ENCODE data around the gene USF1. TPM values are rescaled to one million over a fixed set of nuclear protein-coding genes. Genes with fewer than 3 reads are reported as not detected.

Gene USF1
- polyA plus RNA-seq, 1 of the 3 experiments (the other 2 are of a cell fraction): 43.1 TPM

DNA sequence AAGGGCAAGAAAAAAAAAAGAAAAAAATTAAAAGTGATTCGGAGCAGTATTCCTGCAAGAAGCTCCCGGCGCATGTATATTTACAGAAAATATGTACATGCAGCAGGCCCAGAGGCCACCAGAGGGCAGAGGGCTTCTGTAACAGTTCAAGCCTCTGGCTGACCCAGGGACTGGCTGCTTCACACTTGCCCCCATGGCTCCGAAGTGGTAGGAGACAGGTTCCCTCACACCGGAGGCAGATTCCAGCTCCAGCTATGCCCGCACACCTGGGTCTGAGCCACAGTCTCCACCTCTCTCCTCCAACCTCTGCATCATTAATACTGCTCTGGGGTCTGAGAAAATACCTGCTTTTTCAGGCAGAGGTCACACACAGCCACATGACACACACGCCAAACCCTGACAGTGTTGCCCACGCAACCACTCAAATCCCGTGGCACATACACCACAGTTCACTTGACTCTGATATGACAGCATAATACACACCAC lies 26.2 kb upstream of the USF1 start:
- H3K4me2 ChIP-seq: no peak overlapping the region
- no peaks in the 10 kb centered on the region for H3K9me2 ChIP-seq
- no peaks in the 10 kb centered on the region for H3K36me3 ChIP-seq (replicated peaks in 1 of 2; ENCODE audit: control insufficient read depth in 1 of 2, insufficient read depth in 2 of 2, low read length in 1 of 2)
- H3K27me3 ChIP-seq (ENCODE audit: insufficient read depth): no peaks in the 10 kb centered on the region
- 85% methylated on average over 9 of the region's 9 CpGs for WGBS (ENCODE audit: low lambda C conversion rate)
- no peak overlapping the region for H2AFZ ChIP-seq (ENCODE audit: low read depth)
- H3K9ac ChIP-seq: no peak overlapping the region
- no peaks in the 10 kb centered on the region for H4K20me1 ChIP-seq (ENCODE audit: insufficient read depth)
- no peaks in the 10 kb centered on the region for H3K79me2 ChIP-seq (ENCODE audit: insufficient read depth)
- ChIA-PET POLR2A (no interaction called here), CTCF (interaction anchor here (0.6 to 22.7 kb wide), 13 partner anchors 10 to 310 kb away, joined by 3 to 198 read pairs (median 3); partner anchors contain the start of genes KLHDC9 and TSTD1)
- H3K4me3 ChIP-seq (ENCODE audit: low read depth in 2 of 2, low read length in 1 of 2): no peak overlapping the region
- no peak overlapping the region for H3K27ac ChIP-seq (ENCODE audit: low read depth in 2 of 2, low read length in 1 of 2)
- peak; percentile 76 for DNase-seq
- no peaks in the 10 kb centered on the region for H3K9me3 ChIP-seq
- H3F3A ChIP-seq (replicated peaks; ENCODE audit: insufficient read depth): no peaks in the 10 kb centered on the region
- no peaks in the 10 kb centered on the region for H3K4me1 ChIP-seq (ENCODE audit: control insufficient read depth in 1 of 2, insufficient read depth in 2 of 2, low read depth in 1 of 2, low read length in 1 of 2)
- no peak for TF ChIP-seq RXRA (IDR thresholded peaks at IDR 0.05; ENCODE audit: borderline replicate concordance, low read depth)
- TF ChIP-seq, protein P1, sequence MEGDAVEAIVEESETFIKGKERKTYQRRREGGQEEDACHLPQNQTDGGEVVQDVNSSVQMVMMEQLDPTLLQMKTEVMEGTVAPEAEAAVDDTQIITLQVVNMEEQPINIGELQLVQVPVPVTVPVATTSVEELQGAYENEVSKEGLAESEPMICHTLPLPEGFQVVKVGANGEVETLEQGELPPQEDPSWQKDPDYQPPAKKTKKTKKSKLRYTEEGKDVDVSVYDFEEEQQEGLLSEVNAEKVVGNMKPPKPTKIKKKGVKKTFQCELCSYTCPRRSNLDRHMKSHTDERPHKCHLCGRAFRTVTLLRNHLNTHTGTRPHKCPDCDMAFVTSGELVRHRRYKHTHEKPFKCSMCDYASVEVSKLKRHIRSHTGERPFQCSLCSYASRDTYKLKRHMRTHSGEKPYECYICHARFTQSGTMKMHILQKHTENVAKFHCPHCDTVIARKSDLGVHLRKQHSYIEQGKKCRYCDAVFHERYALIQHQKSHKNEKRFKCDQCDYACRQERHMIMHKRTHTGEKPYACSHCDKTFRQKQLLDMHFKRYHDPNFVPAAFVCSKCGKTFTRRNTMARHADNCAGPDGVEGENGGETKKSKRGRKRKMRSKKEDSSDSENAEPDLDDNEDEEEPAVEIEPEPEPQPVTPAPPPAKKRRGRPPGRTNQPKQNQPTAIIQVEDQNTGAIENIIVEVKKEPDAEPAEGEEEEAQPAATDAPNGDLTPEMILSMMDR (IDR thresholded peaks at IDR 0.05): peak; percentile 65
- no peak for TF ChIP-seq ELF1 (IDR thresholded peaks at IDR 0.05)
- no peak for TF ChIP-seq NRF1 (IDR thresholded peaks at IDR 0.05; ENCODE audit: low read depth, low read length)
- peak; percentile 58 for TF ChIP-seq SMC3 (IDR thresholded peaks at IDR 0.05; ENCODE audit: low read depth, low read length)
- no peak for TF ChIP-seq FOXJ3 (CRISPR knock-in tag; IDR thresholded peaks at IDR 0.05)
- no peak for TF ChIP-seq EZH2phosphoT487 (IDR thresholded peaks at IDR 0.05; ENCODE audit: borderline replicate concordance, low read depth)
- TF ChIP-seq MEF2A (IDR thresholded peaks at IDR 0.05; ENCODE audit: borderline replicate concordance, low read depth): no peak
- no peak for TF ChIP-seq FOXM1 (IDR thresholded peaks at IDR 0.05; ENCODE audit: low read depth)
- TF ChIP-seq RAD21 (IDR thresholded peaks at IDR 0.05; ENCODE audit: low read length): peak; percentile 49

DNA sequence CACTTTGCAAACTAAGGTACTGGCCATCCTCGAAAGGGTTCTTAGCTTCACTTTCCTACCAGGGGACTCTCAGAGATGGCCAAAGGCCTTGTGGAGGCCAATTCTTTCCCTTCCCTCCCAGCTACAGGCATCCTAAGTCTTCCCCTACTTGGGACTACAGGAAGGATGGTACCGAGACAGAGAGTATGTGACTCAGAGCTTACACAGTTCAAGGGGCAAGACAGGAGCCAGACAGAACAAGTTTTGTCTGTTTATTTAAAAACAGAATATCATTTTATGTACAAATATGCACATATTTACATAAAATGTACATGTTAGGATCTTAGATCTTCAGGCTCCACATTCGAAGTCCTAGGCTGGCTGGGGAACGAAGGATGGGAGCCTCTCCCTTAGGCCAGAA lies 25.0 kb upstream of the USF1 start:
- ChIA-PET POLR2A (no interaction called here), CTCF (interaction anchor here (0.9 to 22.7 kb wide), 5 partner anchors 11 to 311 kb away, joined by 3 to 198 read pairs (median 4); partner anchors contain the start of genes KLHDC9 and NECTIN4)
- H3K27me3 ChIP-seq (ENCODE audit: insufficient read depth): no peaks in the 10 kb centered on the region
- DNase-seq: no peak
- H3K9ac ChIP-seq: no peak overlapping the region
- H3K4me1 ChIP-seq (ENCODE audit: control insufficient read depth in 1 of 2, insufficient read depth in 2 of 2, low read depth in 1 of 2, low read length in 1 of 2): no peaks in the 10 kb centered on the region
- no peak overlapping the region for H3K27ac ChIP-seq (ENCODE audit: low read depth in 2 of 2, low read length in 1 of 2)
- no peak overlapping the region for H3K4me2 ChIP-seq
- 80% methylated on average over 4 of the region's 4 CpGs for WGBS (ENCODE audit: low lambda C conversion rate)
- H3F3A ChIP-seq (replicated peaks; ENCODE audit: insufficient read depth): no peaks in the 10 kb centered on the region
- H4K20me1 ChIP-seq (ENCODE audit: insufficient read depth): no peaks in the 10 kb centered on the region
- no peaks in the 10 kb centered on the region for H3K9me2 ChIP-seq
- TF ChIP-seq, protein P2, sequence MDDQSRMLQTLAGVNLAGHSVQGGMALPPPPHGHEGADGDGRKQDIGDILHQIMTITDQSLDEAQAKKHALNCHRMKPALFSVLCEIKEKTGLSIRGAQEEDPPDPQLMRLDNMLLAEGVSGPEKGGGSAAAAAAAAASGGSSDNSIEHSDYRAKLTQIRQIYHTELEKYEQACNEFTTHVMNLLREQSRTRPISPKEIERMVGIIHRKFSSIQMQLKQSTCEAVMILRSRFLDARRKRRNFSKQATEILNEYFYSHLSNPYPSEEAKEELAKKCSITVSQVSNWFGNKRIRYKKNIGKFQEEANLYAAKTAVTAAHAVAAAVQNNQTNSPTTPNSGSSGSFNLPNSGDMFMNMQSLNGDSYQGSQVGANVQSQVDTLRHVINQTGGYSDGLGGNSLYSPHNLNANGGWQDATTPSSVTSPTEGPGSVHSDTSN (IDR thresholded peaks at IDR 0.05): no peak
- TF ChIP-seq EZH2phosphoT487 (IDR thresholded peaks at IDR 0.05; ENCODE audit: borderline replicate concordance, low read depth) (no peak), GABPA (IDR thresholded peaks at IDR 0.05; ENCODE audit: low read depth) (no peak), FOXJ3 (CRISPR knock-in tag; IDR thresholded peaks at IDR 0.05) (no peak)
- TF ChIP-seq, protein P3, sequence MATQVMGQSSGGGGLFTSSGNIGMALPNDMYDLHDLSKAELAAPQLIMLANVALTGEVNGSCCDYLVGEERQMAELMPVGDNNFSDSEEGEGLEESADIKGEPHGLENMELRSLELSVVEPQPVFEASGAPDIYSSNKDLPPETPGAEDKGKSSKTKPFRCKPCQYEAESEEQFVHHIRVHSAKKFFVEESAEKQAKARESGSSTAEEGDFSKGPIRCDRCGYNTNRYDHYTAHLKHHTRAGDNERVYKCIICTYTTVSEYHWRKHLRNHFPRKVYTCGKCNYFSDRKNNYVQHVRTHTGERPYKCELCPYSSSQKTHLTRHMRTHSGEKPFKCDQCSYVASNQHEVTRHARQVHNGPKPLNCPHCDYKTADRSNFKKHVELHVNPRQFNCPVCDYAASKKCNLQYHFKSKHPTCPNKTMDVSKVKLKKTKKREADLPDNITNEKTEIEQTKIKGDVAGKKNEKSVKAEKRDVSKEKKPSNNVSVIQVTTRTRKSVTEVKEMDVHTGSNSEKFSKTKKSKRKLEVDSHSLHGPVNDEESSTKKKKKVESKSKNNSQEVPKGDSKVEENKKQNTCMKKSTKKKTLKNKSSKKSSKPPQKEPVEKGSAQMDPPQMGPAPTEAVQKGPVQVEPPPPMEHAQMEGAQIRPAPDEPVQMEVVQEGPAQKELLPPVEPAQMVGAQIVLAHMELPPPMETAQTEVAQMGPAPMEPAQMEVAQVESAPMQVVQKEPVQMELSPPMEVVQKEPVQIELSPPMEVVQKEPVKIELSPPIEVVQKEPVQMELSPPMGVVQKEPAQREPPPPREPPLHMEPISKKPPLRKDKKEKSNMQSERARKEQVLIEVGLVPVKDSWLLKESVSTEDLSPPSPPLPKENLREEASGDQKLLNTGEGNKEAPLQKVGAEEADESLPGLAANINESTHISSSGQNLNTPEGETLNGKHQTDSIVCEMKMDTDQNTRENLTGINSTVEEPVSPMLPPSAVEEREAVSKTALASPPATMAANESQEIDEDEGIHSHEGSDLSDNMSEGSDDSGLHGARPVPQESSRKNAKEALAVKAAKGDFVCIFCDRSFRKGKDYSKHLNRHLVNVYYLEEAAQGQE (IDR thresholded peaks at IDR 0.05; ENCODE audit: low read depth, low read length): no peak
- H3K36me3 ChIP-seq (replicated peaks in 1 of 2; ENCODE audit: control insufficient read depth in 1 of 2, insufficient read depth in 2 of 2, low read length in 1 of 2): no peaks in the 10 kb centered on the region
- H3K4me3 ChIP-seq (ENCODE audit: low read depth in 2 of 2, low read length in 1 of 2): no peak overlapping the region
- H2AFZ ChIP-seq (ENCODE audit: low read depth): no peak overlapping the region
- no peaks in the 10 kb centered on the region for H3K79me2 ChIP-seq (ENCODE audit: insufficient read depth)
- no peaks in the 10 kb centered on the region for H3K9me3 ChIP-seq
